NCI-H345 treated with DMSO at 0.1 percent for 48 hours (cell line): ENCODE results near the gene TCERG1L.

Source experiments
- DNase-seq: peaks from one replicate; lab custom pipeline; 2025; ENCODE audit not compliant: unreplicated experiment; lab: John Stamatoyannopoulos, UW

The TCERG1L gene

DNA sequence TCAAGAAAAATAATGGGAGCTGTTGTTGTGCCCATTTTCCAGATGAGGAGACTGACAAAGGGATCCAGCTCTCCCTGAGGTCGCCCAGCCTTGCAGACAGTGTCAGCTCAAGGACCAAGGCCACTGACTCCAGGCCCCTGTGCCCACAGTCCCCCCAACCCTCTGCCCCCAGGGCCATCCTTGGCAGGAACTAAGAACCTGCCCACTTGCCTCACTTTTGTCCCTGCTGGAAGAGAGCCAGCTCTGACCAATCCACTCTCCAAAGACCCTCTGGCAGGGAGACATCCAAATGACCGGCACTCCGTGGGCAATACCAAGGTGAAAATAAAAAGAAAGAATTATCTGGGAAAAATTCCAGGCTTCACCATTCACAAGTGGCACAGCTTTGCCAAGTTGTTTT, 101.3 kb downstream of the TCERG1L start:
- no peak for DNase-seq

- DNase-seq = no peak
These were observed 103.7 kb downstream of the TCERG1L start for GRCh38 chr10:131207584-131208532.

- no peak for DNase-seq
These were observed 104.3 kb downstream of the TCERG1L start for GRCh38 chr10:131207176-131207575.

- no peak for DNase-seq
These were observed 105.2 kb downstream of the TCERG1L start for GRCh38 chr10:131206111-131206995.

- DNase-seq = no peak
These were observed 106.0 kb downstream of the TCERG1L start for GRCh38 chr10:131205556-131205955.

GRCh38 chr10:131204406-131205152, 106.9 kb downstream of the TCERG1L start:
- no peak for DNase-seq

DNA sequence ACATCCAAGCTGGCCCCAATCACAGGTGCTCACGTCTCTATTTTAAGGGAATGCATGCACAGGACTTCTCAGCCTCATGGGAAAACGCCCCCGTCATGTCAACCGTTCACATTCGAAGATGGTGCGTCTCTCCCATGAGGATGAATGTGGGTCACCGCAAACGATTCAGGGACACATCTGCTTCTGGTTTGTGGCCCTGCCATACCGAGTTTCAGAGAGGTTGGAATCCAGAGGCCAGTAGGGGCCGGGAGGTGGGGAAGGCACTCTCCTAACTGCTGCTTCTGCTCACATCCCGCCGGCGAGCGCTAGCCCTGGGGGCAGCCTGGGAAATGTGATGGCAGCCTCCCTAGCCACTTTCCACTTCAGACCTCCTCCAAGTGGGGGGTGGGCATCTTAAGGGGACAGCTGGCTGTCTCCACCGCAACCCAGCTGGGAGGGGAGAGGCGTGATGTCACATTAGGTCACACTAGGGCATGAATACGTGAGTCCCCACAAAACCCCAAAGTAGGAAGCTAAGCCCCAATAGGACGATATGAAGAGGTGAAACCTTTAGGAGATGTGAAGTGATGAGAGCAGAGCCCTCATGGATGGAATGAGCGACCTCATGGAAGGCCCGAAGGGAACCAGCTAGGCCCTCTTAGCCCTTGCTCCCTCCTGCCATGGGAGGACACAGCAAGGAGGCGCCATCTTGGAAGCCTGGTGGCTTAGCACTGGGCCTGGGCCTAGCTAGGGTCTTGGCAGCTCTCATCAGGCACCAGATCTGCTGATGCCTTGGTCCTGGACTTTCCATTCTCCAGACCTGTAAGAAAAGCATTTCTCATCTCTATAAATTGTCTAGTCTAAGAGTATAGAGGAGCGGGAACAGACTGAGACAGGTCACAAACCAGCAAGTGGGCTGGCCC, 107.8 kb downstream of the TCERG1L start:
- no peak for DNase-seq

GRCh38 chr10:131202990-131203389, 108.5 kb downstream of the TCERG1L start:
- DNase-seq = no peak

- DNase-seq = no peak
These were observed 109.6 kb downstream of the TCERG1L start for GRCh38 chr10:131201741-131202515.

GRCh38 chr10:131200856-131201470, 110.6 kb downstream of the TCERG1L start:
- no peak for DNase-seq

DNA sequence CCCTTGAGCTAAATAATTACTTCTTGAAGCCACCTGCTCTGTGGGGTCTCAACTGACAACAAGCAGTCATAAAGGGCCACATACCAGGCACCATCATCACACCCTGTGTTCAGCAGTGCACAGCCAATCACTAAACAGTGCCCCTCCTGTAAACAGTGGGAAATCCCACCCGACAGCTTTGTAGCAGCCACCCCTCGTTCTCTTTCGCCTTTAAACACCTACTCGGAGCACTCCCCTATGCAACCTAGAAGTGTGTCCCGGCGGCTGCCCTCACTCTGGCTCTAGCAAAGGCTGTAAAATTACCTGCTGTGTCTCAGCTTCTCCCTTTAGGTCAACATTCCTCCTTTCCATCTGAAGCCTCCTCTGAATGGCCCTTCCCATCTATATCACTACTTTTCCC, 111.9 kb downstream of the TCERG1L start:
- no peak for DNase-seq

GRCh38 chr10:131198843-131199242, 112.7 kb downstream of the TCERG1L start:
- DNase-seq = no peak

DNA sequence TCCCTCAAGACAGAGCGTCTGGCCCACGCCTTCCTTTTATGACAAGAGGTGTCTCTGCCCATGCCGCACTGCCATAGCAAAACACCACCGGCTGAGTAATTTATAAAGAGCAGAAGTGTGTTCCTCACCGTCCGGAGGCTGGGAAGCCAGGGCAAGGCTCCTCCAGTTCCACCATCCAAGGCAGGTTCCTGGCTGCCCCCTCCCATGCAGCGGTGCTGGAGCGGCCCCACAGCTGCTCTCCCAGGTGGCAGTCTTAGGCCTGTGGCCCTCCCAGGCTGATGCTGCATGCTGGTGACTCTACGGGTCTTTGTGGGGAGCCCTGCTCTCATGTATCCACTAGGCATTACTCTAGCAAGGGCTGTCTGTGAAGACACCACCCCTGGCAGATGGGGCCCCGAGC, 113.1 kb downstream of the TCERG1L start:
- DNase-seq = no peak

DNA sequence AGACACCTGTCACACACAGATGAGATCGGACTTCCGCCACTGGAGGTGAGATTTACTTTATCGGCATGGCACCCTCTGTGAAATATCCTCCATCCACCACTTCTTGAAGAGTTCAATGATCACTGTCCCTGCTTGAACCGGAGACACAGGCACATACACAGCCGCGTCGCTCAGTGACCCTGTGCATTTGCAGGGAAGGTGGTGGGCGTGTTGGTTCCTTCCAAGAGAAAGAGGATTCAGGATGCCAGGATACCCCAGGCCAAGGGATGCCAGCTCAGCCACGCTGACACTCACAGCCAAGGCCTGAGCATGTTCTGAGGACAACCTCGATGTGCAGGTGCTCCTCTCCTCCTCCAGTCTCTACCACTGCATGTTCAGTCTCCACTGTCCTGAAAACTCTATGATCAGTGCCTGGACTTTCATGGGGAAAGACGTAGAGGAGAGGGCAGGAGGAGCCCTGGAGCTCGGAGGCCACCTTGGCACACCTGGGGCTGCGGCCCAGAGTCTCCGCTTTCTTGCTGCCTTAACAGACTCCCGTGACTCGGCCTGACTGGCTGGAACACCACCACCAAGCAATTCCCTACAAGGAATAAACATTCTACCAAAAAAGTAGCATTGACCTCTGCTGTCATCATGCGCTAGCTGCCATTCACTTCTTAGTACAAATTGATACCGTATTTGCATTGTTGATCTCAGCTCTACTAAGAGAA, 115.2 kb downstream of the TCERG1L start:
- DNase-seq = no peak

- no peak for DNase-seq
These were observed 115.9 kb downstream of the TCERG1L start for GRCh38 chr10:131195558-131196159.

DNA sequence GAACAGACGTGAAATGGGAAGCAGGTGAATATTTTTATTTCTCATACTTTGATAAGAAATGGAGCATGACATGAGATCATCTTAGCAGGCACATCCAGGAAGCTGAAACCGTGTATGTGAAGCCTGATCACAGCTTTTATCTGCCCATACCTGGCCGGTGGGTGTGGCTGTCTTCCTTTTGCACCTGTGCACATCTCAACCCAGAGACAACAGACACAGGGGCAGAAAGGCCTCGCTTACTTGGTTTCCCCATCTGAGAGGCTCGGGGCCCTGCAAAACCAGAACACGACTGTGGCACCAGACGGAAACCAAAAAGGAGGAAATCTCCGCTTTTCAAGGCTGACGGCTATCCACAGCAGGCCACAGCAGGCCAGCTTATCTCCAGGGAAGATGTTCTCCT, 116.4 kb downstream of the TCERG1L start:
- no peak for DNase-seq

GRCh38 chr10:131193923-131194322, 117.6 kb downstream of the TCERG1L start:
- no peak for DNase-seq

DNA sequence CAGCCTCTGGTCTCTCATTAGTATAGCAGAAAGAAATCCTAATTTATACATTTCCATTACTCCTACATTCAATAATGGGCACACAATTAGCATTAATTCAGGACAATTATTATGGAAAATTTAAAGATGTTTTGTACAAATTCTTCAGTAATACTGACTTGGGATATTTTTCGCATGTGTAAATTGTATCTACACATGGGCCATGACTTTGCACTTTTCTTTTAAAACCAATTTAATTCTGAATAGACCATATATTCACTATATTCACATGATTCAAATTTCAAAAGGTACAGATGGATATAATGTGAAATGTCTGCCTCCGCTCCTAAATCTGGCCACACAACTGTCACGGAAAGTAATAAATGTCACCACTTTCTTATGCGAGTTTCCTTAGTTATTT, 123.0 kb downstream of the TCERG1L start:
- DNase-seq = no peak
